Measurements from ENCODE around the gene GAB2.

Gene GAB2

DNA sequence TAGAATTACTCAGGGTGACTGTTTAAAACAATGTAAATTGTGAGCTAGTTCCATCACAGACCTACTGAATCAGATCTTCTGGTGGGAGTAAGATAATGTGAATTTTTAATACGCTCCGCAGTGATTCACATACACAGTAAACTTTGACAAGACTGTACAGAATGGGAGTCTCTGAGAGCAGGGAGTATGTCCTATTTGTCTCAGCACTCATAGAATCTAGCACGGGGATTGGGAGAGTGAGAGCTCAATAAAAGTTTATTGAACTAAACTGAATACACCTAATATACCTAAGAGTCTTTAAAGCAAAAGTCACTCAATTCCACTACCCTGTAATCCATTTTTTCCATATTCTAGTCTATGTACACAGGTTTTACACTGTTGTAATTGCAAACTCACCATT lies 11.2 kb upstream of the GAB2 start:
- TF ChIP-seq, protein P1, sequence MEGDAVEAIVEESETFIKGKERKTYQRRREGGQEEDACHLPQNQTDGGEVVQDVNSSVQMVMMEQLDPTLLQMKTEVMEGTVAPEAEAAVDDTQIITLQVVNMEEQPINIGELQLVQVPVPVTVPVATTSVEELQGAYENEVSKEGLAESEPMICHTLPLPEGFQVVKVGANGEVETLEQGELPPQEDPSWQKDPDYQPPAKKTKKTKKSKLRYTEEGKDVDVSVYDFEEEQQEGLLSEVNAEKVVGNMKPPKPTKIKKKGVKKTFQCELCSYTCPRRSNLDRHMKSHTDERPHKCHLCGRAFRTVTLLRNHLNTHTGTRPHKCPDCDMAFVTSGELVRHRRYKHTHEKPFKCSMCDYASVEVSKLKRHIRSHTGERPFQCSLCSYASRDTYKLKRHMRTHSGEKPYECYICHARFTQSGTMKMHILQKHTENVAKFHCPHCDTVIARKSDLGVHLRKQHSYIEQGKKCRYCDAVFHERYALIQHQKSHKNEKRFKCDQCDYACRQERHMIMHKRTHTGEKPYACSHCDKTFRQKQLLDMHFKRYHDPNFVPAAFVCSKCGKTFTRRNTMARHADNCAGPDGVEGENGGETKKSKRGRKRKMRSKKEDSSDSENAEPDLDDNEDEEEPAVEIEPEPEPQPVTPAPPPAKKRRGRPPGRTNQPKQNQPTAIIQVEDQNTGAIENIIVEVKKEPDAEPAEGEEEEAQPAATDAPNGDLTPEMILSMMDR (IDR thresholded peaks at IDR 0.05; ENCODE audit: extremely low read depth, insufficient read depth, missing control alignments) = no peak
- in situ Hi-C loops (cut with MboI; ENCODE audit: low pct_unique_long_range_greater_than_20kb, low sequenced_read_pairs, unreplicated experiment) = loop anchor here (10.0 kb wide), 1 partner anchor 204 kb away; no protein-coding TSS in a partner anchor
- no peak for DNase-seq (ENCODE audit: low spot score)

DNA sequence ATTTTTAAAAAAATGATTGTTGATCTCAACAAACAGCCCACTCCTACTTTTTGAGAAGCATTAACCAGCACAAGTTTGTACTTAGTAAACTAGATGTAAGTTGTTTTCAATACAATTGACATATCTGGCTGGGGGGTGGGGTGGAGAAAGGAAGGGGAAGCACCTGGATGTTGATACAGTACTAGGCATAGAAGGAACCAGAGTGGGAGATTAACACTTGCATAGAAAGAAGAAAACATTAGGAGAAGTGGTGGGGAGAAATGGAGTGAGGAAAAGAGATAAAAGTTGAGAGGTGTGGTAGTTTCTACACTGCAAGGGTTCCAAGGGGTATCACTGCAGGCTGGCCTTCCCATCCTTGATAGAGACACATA lies 10.6 kb upstream of the GAB2 start:
- TF ChIP-seq, protein P1 (IDR thresholded peaks at IDR 0.05; ENCODE audit: extremely low read depth, insufficient read depth, missing control alignments) = no peak
- DNase-seq (ENCODE audit: low spot score) = no peak
- in situ Hi-C loops (cut with MboI; ENCODE audit: low pct_unique_long_range_greater_than_20kb, low sequenced_read_pairs, unreplicated experiment) = loop anchor here (10.0 kb wide), 1 partner anchor 203 kb away; no protein-coding TSS in a partner anchor

DNA sequence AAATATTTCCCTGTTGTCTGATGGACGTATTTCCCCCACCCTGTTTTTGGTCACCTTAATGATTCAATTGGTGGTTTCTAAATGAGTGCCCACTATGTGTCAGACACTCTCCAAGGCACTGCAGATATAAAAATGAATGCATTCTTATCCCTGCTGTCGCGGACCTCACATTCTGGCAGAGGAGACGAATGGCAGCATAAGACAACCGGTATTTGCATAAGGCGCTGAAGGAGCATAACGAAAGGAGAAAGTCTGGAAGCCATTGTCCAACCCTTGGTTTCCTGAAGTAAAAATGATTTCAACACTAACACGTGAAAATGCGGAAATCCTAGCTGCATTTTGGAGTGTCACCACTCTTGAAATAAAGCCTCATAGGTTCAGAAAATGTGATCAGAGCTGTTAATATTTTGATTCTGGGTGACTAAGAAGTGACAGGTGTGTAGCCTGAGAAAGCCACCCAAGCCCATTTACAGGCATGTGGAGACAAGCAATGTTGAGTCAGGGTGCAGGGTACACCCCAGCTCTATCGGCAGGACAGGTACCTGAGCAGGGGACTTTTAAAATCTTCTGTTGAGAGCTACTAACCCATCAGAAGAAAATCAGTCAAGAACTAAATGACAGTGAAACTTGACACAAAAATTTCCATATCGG lies 10.1 kb upstream of the GAB2 start:
- TF ChIP-seq, protein P1 (IDR thresholded peaks at IDR 0.05; ENCODE audit: extremely low read depth, insufficient read depth, missing control alignments) = no peak
- DNase-seq (ENCODE audit: low spot score) = no peak
- in situ Hi-C loops (cut with MboI; ENCODE audit: low pct_unique_long_range_greater_than_20kb, low sequenced_read_pairs, unreplicated experiment) = loop anchor here (10.0 kb wide), 1 partner anchor 203 kb away; no protein-coding TSS in a partner anchor

DNA sequence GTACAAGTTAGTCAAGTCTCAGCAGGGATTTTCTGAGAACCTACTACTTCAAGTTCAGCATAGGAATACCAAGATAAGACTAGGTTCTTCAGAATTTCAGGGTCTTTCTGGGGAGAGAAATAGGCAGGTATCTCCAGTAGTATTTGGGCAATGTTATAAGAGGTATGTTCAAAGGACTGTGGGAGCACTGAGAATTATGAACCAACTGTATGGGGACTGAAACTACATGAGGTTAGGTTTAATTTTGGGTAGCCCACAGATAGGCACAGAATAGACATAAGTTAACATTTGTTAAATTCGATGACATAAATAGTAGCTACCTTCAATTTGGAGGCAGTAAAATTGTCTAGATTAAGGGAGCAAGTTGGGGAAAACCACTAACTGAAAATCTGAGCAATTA lies 9.2 kb upstream of the GAB2 start:
- TF ChIP-seq, protein P1 (IDR thresholded peaks at IDR 0.05; ENCODE audit: extremely low read depth, insufficient read depth, missing control alignments) = no peak
- in situ Hi-C loops (cut with MboI; ENCODE audit: low pct_unique_long_range_greater_than_20kb, low sequenced_read_pairs, unreplicated experiment) = loop anchor here (10.0 kb wide), 1 partner anchor 202 kb away; no protein-coding TSS in a partner anchor
- no peak for DNase-seq (ENCODE audit: low spot score)

DNA sequence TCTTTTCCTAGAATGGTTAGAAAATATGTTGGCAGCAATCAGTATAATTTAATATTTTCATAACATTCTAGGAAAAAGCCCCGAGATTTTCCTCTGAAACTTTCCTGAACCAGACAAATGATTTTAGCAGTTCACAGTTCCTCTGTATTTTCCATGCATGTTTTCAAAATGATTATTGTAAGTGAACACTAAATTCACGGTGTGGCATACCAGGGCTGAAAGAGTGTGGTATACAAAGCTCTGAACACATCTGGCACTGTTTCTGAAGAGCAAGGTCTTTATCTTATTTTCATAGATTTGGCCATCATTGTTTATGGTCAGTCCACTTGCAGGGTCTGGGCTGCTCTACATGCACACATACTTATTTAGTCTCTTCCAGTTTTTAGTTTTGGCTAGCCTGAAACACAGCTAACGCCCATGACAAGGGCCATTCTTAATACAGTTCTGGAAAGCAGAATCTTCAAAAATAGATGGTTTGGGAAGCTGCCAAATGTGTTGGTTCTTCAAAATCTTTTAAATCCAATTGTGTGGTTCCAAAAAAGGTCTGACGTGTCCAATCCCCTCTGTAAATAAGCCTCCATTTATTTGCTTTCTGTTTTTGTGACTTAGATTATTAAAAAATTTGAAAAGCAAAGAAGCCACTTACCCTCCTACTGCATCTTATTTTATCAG lies 7.9 kb upstream of the GAB2 start:
- in situ Hi-C loops (cut with MboI; ENCODE audit: low pct_unique_long_range_greater_than_20kb, low sequenced_read_pairs, unreplicated experiment) = loop anchor here (10.0 kb wide), 1 partner anchor 201 kb away; no protein-coding TSS in a partner anchor
- TF ChIP-seq, protein P1 (IDR thresholded peaks at IDR 0.05; ENCODE audit: extremely low read depth, insufficient read depth, missing control alignments) = no peak
- no peak for DNase-seq (ENCODE audit: low spot score)

DNA sequence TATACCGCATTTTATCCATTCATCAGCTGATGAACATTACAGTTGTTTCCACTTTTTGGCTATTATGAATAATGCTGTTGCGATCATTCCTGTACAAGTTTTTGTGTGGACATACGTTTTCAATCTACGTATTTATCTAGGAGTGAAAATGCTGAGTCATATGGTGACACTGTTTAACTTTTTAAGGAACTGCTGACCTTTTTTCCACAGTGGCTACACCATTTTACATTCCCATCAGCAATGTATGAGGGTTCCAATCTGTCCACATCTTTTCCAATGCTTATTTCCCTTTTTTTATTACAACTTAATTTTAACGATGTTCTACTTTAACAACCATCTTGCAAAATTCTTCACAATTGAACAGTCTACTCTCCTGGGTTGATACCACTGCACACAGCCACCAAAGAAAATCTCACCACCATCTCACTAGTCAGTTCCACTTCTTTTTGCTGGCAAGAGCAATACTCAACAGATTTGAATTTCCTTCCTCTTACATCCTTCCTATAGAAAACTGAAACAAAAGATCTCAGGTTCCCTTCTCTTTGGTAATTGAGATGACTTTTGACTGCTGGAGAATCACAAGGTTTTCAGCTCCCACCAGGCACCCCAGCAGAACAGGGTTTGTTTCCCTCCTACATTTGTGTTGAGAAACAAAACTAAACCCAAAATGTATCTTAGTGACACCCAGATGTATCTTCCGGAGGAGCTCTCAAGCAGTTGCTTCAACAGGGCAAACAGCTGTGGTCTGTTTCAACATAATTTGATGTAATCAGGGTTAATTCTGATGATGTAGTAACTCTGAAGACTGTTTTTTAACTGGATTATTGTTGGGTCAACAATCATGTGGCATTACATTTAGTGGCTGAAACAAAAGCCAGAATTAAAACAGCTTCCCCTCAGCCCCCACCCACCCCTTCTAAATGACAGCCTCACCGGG lies 7.0 kb upstream of the GAB2 start:
- DNase-seq (ENCODE audit: low spot score) = peak; percentile 21
- TF ChIP-seq, protein P1 (IDR thresholded peaks at IDR 0.05; ENCODE audit: extremely low read depth, insufficient read depth, missing control alignments) = no peak
- in situ Hi-C loops (cut with MboI; ENCODE audit: low pct_unique_long_range_greater_than_20kb, low sequenced_read_pairs, unreplicated experiment) = loop anchor here (10.0 kb wide), 1 partner anchor 200 kb away; no protein-coding TSS in a partner anchor

All from GM13977 (cell line).